Posterior vena cava (tissue), 2 donors: Measurements from ENCODE around the gene CHST13. TPM values are rescaled to one million over a fixed set of nuclear protein-coding genes. Genes with fewer than 3 reads are reported as not detected.

Source experiments
- DNase-seq: peaks from one replicate; pipeline ENCODE4 v3.0.0-alpha.2; 2020; ENCODE audit warnings: low spot score
- intact Hi-C, 2 donors: fragments of 100-400 bp; cut with DNase I; formaldehyde crosslinking; loops; one replicate each; pipeline versions ENCODE4 v1.14.1 to v1.14.2; 2022 to 2023
- total RNA-seq, 2 donors: library from RNA; stranded (reverse); fragmentation: NEBNext Ultra II Directional; extraction: Animal tissue kit (Norgen Biotek cat#: 25700); gene quantifications; one replicate each; pipeline ENCODE4 v1.2.1, GENCODE V29; 2021
- donor health status: DM: yes; HTN: yes; CAD: no.
- donor health status: DM: yes; HTN: yes; CAD: no.

Gene CHST13
- total RNA-seq, 2 donors from 2014 or later, result 0.86 to 0.88 TPM

DNA sequence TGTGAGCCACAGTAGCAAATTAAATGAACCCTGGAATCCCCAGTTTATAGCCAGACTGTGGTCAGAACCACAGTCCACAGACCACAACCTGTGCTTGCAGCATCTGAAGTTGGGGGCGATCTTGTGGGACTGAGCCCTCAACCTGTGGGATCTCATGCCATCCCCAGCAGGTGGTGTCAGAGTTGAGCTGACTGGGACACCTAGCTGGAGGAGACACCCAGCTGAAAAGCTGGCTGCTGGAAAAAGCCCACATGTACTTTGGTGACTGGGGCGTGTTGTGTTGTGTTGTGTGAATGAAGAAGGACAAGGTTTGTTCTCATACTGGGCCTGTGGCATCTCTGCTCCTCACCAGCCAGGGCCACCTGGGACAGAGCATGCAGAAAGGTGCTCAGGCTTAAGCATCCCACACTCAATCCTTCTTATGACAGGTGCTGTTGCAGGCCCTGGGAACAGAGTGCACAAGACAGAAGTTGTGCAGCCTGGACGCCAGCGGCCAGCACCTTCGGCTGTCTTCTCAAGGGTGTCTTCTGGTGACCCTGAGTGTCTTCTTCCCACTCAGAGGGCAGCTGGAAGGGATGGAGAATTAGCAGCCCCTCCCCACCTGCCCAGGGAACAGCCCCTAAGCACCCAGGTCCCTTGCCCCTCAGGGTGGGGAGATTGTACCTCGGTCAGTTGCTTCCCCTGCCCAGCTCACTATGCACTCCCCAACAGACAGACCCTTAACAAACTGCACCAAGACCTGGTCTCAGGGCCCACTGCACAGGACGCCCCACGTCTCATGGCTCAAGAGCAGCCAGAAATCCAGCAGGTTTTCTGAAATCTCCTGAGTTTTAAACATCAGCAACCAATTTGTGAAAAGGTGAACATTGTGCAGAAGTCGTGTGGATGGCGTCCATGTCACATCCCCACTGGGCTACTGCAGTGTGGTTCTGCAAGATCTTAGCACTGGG lies 4.2 kb upstream of the CHST13 start:
- intact Hi-C loops, result loop anchor here in 1 of 2 donors (10.0 kb wide), 1 partner anchor 1015 kb away; no protein-coding TSS in a partner anchor
- peak; percentile 47 for DNase-seq

DNA sequence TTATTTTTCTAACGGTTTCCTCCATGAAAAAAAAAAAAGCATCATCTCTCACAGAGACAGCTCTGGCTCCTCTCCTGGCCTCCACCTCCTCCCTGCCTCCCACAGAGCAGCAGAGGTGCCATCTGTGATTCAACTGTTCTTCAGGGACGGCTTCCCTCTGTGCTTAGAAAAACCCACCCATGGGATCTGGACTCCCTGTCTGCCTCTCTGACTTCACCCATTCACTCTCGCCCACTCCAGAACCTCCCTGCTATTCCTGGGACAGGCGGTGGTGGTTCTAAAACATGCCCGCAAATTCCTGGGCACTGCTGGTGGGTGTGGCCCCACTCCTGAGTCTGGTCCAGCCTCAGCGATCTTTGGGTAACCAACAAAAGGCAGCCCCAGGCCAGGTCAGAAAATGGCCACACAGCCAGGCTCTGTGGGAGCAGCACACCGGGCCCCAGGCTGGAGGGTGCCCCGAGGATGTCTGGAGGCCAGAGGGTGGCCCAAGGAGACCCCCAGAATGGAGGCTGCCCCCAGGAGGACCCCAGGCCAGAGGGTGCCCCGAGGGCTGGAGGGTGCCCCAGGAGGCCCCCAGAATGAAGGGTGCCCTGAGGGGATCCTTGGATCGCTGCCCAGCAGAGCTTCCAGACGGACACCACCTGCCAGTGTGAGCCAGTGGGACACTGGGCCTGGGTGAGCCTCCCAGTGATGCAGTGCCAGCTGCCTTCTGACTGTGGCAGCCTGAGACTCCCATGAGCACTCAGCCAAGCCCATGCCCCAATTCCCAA lies 2.6 kb upstream of the CHST13 start:
- DNase-seq, result peak; percentile 72
- intact Hi-C loops, result loop anchor here in 1 of 2 donors (10.0 kb wide), 1 partner anchor 1013 kb away; no protein-coding TSS in a partner anchor

DNA sequence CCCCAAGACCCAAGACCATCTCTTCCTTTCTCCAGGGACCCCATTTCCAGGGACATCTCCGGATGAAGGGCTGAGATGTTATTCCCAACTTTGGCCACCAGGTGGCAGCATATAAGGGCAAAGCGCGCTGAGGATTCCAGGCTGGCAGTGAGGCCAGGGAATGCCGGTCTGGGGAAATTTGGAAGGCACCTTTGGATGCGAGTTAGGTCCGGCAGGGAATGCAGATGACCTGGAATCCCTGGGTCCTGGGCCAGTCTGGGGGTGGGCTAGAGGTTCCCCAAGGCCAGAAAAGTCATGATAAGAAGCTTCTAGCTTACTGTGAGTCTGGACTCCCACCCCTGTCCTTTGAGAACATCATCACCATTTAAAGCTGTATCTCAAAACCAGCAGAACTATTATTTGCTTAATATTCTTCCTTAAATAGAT lies 1.6 kb upstream of the CHST13 start:
- DNase-seq, result peak; percentile 85
- intact Hi-C loops, result loop anchor here in 1 of 2 donors (10.0 kb wide), 1 partner anchor 1012 kb away; no protein-coding TSS in a partner anchor

DNA sequence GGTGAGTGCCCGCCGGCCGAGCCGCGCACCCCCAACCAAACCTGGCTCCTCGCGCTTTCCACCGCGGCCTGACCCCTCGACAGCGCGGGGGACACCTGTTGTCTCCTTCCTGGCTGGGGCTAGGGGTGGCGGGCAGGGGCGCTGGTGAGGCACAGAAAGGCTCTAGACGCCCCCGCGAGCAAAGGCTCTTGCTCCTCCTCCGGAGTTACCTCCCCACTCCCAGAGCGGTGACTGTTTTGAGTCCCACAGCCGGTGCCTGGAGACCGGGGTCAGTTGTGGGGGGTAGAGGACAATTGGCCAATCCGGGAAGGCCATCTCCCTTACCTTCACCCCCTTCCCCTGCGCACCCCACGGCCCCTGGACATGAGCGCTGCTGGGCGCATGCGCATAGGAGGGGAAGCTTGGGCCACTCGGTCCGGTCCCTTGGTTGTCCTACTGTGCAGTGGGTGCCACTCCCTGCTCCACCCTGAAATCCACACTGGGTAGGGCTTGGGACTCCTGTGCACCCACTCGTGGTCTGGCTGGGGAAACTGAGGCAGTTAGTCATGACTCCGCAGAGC lies 554 bp downstream of the CHST13 start:
- peak; percentile 80 for DNase-seq
- intact Hi-C loops, result loop anchor here in 1 of 2 donors (10.0 kb wide), 1 partner anchor 1010 kb away; no protein-coding TSS in a partner anchor

DNA sequence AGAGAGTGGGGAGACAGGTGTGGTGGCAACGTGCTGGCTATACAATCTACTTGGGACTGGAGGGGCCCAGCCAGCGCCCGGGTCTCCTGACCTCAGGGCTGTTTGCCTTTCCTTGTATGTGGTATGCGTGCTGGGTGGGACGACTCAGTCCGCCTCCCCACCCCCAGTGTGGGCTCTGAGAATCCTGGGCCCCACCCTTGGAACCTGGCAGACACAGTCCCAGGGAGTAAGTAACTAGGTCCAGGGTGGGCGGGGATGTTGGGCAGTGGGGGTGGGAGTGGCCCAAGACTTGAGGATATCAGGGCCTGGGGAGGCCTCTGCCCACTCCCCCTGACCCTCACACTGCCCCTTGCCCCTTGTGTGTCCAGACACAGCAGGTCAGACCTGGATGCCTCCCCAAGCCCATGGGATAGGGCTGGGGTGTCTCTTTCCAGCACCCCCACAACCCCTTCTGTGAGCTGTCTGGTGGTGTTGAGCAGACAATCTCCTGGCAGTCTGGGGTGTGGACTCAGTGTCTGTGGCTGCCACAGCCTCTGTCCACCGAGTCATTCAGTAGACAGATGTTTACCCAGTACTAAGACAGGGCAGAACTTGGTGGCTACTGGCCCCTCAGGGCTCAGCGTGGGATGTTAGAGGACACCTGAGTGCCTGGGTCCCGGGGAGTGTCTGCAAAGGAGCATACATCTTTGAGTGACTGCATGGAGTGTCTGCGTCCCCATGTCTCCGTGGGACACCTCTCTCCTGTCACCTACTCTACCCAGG lies 1.3 kb downstream of the CHST13 start:
- intact Hi-C loops, result loop anchor here in 1 of 2 donors (10.0 kb wide), 1 partner anchor 1010 kb away; no protein-coding TSS in a partner anchor

DNA sequence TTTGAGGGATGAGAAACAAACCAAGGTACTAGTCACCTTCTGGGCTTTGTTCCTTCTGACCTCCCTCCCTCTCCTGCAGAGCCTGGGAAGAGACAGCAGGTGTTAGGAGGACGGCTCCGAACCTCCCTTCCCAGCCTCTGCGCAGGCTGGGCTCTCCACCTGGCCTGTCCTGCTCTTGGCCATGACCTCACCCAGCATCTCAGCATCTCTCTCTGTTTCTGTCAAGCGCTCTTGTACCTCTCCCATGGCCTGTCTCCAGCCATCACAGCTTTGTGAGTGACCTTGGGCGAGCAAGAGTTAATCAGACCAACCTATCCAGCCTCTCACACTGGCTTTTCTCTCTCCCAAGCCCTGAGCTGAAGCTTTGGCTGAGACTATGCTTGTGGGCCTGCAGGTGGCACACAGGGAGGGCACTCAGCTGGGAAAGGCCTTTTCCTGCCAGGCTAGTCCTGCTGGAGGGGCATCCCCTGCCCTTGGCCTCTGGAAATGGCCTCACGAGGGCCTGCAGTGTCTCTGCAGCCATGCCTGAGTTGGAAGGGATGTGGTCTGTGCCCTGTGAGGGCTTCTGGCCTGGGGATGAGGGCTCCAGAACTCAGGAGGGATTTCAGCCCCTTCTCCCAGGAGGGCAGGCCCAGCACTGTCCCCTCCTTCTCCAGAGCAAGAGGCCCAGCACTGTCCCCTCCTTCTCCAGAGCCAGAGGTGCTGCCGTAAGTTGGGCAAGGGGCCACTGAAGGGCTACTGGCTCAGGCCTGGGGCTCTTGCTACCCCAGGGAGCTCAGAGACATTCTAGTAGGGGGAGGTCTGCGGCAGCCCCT lies 2.1 kb downstream of the CHST13 start:
- intact Hi-C loops, result loop anchor here in 1 of 2 donors (10.0 kb wide), 1 partner anchor 1009 kb away; no protein-coding TSS in a partner anchor

More for the DNA sequence above, 1.3 kb downstream of the CHST13 start:
- DNase-seq, result peak; percentile 56

DNA sequence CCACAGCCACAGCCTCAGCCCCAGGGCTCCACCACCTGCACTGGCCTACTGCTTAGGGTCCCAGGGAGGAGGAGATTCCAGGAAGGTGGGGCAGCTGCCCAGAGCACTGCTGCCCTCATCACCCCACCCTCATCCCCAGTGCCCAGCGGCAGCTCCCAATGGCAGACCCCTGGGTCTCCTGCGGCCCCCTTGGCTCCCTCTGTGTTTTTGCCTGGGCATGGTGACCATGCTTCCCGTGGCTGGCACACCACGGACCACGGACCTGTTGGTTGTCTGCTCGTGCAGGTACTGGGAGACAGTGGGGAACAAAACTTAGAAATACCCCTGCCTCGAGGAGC lies 2.7 kb downstream of the CHST13 start:
- intact Hi-C loops, result loop anchor here in 1 of 2 donors (10.0 kb wide), 1 partner anchor 1008 kb away; no protein-coding TSS in a partner anchor
- DNase-seq, result peak; percentile 56

More for the DNA sequence above, 2.1 kb downstream of the CHST13 start:
- peak; percentile 50 for DNase-seq

DNA sequence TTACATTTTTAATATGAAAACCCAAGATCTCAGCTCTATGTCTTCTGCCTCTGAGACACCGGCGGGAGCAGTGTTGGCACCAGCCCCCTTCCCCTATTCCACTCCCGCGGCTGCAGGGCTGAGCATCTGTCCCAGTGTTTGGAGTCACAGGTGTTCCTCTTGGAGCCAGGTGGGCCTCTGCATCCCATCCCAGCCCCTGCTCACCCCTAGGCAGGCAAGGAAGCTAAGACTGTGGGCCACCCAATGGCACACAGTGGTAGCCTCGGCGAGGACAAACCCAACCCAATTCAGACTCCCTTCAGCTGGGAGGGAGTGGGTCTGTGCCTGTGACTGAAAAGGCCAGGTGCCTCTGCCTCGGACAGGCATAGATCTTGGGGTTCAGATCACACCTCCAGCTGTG lies 3.1 kb downstream of the CHST13 start:
- peak; percentile 66 for DNase-seq
- intact Hi-C loops, result loop anchor here in 1 of 2 donors (10.0 kb wide), 1 partner anchor 1008 kb away; no protein-coding TSS in a partner anchor

DNA sequence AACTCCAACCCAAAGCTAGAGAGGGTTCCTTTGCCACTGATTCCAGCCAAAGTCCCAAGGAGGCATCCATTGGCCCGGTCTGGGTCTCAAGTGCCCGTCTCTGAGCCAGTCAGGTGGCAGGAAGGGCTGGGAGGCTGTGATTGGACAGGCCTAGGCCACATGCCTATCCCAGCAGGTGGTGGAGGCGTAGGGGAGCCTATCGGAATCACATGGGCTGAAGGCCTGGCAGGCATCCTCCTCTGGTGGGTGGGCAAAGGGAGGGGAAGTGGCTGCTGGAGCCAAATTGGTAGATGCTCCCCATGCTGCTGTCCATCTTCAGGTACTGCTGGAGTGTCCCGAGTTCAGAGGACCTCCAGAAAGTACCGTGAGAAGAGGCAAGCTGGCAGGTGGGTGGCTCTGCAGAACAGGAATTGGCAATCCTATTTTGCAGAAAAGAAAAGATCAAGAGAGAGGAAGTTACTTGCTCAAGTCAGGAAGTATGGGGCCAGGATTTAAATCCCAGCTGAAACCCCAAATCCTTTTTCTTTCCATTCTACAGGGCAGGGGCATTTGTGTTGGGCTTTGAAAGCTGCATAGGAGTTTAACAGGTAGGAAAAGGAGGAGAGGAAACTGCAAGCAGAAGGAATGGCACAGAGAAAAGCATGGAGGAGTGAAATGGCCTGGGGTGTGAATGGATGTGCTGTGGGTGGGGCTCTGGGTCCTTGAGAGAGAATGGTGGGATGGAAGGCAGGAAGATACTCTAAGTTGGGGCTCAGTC lies 3.7 kb downstream of the CHST13 start:
- intact Hi-C loops, result loop anchor here in 1 of 2 donors (10.0 kb wide), 1 partner anchor 1007 kb away; no protein-coding TSS in a partner anchor
- peak; percentile 58 for DNase-seq

DNA sequence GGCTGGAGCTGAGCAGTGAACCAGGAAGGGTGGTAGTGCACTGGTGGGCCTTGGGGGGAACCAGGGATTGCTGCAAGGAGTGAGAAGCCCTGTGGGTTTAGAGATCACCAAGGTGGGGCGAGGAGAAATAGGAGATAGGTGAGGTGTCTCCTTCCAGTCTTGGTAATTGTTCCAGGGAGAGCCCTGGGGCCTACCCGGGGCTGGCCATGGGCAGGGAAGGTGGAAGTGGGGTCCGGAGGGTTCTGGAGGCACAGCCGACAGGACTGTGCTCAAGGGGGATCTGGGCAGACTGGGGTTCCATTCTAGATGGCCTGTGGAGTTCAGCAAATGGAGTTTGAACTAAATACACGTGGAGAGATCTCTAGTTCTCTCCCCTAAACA lies 4.5 kb downstream of the CHST13 start:
- DNase-seq, result peak; percentile 38
- intact Hi-C loops, result loop anchor here in 1 of 2 donors (10.0 kb wide), 1 partner anchor 1006 kb away; no protein-coding TSS in a partner anchor

DNA sequence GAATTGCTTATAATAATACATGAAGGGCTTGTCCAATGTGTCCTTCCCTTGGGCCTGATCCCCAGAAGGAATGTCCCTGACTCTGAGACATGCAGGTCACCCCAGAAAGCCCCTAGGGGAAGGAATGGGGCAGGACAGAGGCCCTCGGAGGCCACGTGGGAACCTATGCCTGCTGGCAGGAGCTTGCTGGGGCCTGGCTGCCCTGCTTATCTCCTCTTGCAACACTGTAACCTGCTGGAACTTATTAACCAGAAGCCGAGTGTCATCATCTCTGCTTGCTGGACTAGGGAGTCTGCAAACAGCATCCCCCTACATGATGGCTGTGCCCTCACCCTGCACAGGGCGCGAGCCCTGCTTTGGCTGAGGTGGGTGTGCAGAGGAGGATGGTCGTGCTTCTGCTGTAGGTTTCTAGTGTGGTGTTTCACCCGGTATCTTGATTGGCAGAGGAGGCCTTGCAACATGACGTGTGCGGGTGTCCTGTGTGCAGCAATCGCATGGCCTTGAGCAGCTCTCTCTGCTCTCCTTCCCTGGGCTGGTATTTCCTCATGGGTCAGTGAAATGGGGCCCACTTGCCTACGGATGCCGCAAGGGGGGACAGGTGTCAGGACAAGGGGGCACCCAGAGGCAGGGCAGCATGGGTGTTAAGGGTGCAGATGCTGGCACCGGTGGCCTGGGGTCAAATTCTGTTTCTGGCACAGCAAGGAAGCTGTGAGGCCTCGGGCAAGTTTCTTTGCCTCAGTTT lies 5.0 kb downstream of the CHST13 start:
- DNase-seq, result peak; percentile 64
- intact Hi-C loops, result loop anchor here in 1 of 2 donors (10.0 kb wide), 1 partner anchor 1006 kb away; no protein-coding TSS in a partner anchor

DNA sequence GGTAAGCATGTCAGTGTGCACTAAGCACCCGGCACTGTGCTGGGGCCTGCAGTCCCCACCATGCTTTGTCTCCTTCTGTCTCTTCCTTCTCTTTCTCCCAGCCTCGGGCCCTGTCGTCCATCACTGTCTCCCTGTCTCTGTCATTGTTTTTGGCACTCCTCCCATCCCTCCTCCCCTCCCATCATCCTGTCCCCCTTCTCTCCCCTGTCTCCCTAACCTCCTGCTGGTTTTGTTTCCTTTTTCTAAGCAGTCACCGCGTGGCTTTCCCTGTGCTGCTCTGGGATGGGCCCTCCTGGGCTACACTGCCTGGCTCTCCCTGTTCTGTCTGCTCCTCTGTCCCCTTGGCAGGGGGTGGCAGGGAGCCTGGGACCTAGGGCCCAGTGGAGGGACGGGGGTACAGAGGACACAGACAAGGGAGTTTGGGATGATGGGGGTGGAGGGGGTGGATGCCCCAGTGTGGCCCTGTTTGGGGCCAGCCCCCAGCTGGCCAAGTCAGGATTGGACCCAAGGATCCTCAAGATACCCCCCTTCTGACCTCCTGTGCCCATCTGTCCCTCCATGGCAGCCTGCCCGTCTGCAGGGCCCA lies 5.7 kb downstream of the CHST13 start:
- DNase-seq, result peak; percentile 70
- intact Hi-C loops, result loop anchor here in 1 of 2 donors (10.0 kb wide), 1 partner anchor 1005 kb away; no protein-coding TSS in a partner anchor

DNA sequence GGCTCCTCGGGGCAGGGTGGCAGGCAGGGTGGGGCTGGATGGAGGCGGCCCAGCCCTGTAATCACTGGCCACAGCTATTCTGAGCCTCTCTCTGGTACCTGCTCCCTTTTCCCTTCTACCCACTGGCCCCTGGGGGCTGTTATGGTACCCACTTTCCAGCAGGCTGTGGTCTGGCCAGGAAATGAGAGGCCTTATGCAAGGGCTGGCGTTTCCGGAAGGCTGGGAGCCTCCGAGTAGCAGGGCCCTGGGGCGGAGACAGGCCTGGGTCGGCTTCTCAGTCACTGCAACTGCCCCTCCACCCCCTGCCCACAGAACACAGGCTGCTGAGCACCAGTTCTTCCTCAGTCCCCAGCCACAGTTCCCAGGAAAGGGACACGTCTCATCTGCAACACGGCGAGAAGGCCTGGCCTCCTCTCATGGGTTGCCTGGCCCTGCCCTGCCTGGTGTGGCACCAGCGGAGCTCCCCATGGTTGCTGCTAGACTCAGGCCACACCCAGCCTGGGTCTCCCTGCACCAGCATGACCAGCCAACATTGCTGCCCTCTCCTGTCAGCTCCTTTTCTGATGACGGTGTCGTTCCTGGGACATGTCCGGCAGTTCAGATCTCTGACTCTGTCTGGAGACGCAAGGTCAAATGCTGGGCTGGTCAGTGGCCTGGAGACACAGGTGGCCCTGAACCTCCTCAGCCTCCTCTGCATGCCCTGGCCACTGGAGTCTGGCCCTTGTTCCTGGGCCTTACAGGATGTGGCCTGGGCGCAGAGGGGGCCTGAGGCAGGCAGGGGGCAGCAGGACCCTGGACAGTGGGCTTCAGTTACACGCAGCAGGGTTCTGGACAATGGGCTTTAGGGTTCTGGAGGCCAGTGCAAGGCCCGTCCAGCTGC lies 6.5 kb downstream of the CHST13 start:
- DNase-seq, result peak; percentile 90
- intact Hi-C loops, result no loop called here

DNA sequence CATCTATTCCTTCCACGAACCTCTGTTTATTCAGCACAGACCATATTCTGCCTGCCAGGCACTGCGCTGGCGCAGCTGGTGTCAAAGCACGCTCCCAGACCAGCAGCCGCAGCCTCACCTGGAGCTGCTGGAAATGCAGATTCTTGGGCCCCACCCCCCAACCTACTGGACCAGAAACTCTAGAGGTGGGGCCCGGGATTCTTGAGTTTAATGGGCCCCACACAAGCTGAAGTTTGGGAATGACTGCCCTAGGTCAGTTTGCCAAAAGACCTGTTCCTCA lies 7.0 kb downstream of the CHST13 start:
- peak; percentile 59 for DNase-seq
- intact Hi-C loops, result no loop called here

DNA sequence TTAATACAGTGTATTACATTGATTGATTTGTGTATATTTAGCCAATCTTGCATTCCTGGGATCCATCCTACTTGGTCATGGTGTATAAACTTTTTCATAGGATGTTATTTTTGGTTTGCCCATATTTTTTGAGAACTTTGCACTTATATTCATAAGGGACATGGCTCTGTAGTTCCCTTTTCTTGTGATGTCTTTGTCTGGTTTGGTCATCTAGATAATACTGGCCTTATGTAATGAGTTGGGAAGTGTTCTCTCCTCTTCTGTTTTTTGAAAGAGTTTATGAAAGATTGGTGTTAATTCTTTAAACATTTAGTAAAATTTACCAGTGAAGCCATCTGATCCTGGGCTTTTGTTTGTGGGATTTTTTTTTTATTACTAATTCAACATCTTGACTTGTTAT lies 9.6 kb downstream of the CHST13 start:
- intact Hi-C loops, result no loop called here
- DNase-seq, result no peak
